ENCODE measurements around the gene SPN.
"Not testable (repeated sequence)": the region's sequence is repeated elsewhere in the genome, so short reads cannot be mapped to it uniquely, and the experiment has no call there.

SPN gene

GRCh38 chr16:29635902-29636301 is 27.1 kb upstream of the SPN start:
- not testable (repeated sequence) for ATAC-seq (replicated peaks); H3K4me1 Mint-ChIP-seq (ENCODE audit: low read depth in 2 of 2); DNase-seq; H3K4me3 Mint-ChIP-seq; H3K27ac Mint-ChIP-seq; H3K9me3 Mint-ChIP-seq; H3K36me3 Mint-ChIP-seq (ENCODE audit: insufficient read depth); H3K27me3 Mint-ChIP-seq

- H3K4me3 Mint-ChIP-seq; ATAC-seq (replicated peaks); H3K9me3 Mint-ChIP-seq; H3K36me3 Mint-ChIP-seq (ENCODE audit: insufficient read depth); H3K27ac Mint-ChIP-seq; DNase-seq; H3K27me3 Mint-ChIP-seq: not testable (repeated sequence)
- H3K4me1 Mint-ChIP-seq (ENCODE audit: low read depth in 2 of 2), result peaks cover 12 to 13% of the 10 kb centered on the region in 2 donors
Observed at GRCh38 chr16:29636368-29636767, 26.7 kb upstream of the SPN start.

GRCh38 chr16:29638751-29639150 is 24.3 kb upstream of the SPN start:
- peaks cover 18 to 19% of the 10 kb centered on the region in 2 donors for H3K4me1 Mint-ChIP-seq (ENCODE audit: low read depth in 2 of 2)
- not testable (repeated sequence) for DNase-seq; H3K27ac Mint-ChIP-seq; H3K36me3 Mint-ChIP-seq (ENCODE audit: insufficient read depth); H3K9me3 Mint-ChIP-seq; ATAC-seq (replicated peaks); H3K4me3 Mint-ChIP-seq; H3K27me3 Mint-ChIP-seq

- H3K4me3 Mint-ChIP-seq, result peak overlapping the region; percentile 80 to 82
- peaks cover 25 to 26% of the 10 kb centered on the region in 2 donors for H3K4me1 Mint-ChIP-seq (ENCODE audit: low read depth in 2 of 2)
- peak overlapping the region; percentile 91 to 92 for H3K27ac Mint-ChIP-seq
- peaks cover 6% of the 10 kb centered on the region for H3K36me3 Mint-ChIP-seq (ENCODE audit: insufficient read depth)
- DNase-seq, result no peak
- ATAC-seq (replicated peaks), result peak; percentile 33
- no peaks in the 10 kb centered on the region for H3K27me3 Mint-ChIP-seq
- H3K9me3 Mint-ChIP-seq, result no peaks in the 10 kb centered on the region
Observed at GRCh38 chr16:29641561-29641960, 21.5 kb upstream of the SPN start.

- peaks cover 8% of the 10 kb centered on the region for H3K36me3 Mint-ChIP-seq (ENCODE audit: insufficient read depth)
- no peak for DNase-seq
Observed at GRCh38 chr16:29643596-29643995, 19.5 kb upstream of the SPN start.

GRCh38 chr16:29644338-29644857 is 18.6 kb upstream of the SPN start:
- ATAC-seq (replicated peaks) (no peak), DNase-seq (no peak)
- Mint-ChIP-seq H3K27me3 (no peaks in the 10 kb centered on the region), H3K36me3 (ENCODE audit: insufficient read depth) (peaks cover 8% of the 10 kb centered on the region), H3K4me3 (no peak overlapping the region), H3K4me1 (ENCODE audit: low read depth in 2 of 2) (peaks cover 25 to 26% of the 10 kb centered on the region in 2 donors), H3K27ac (no peak overlapping the region), H3K9me3 (no peaks in the 10 kb centered on the region)

More at GRCh38 chr16:29643596-29643995, 19.5 kb upstream of the SPN start:
- no peak for ATAC-seq (replicated peaks)
- no peak overlapping the region for H3K4me3 Mint-ChIP-seq
- no peaks in the 10 kb centered on the region for H3K9me3 Mint-ChIP-seq
- no peaks in the 10 kb centered on the region for H3K27me3 Mint-ChIP-seq
- H3K27ac Mint-ChIP-seq, result peak overlapping the region in 1 of 2 donors; percentile 65
- peaks cover 25 to 26% of the 10 kb centered on the region in 2 donors for H3K4me1 Mint-ChIP-seq (ENCODE audit: low read depth in 2 of 2)

GRCh38 chr16:29644973-29645693 is 17.9 kb upstream of the SPN start:
- DNase-seq, result no peak
- H3K36me3 Mint-ChIP-seq (ENCODE audit: insufficient read depth), result peaks cover 8% of the 10 kb centered on the region
- no peak for ATAC-seq (replicated peaks)
- no peaks in the 10 kb centered on the region for H3K27me3 Mint-ChIP-seq
- H3K27ac Mint-ChIP-seq, result peak overlapping the region; percentile 62 to 82
- H3K4me3 Mint-ChIP-seq, result no peak overlapping the region
- no peaks in the 10 kb centered on the region for H3K9me3 Mint-ChIP-seq
- H3K4me1 Mint-ChIP-seq (ENCODE audit: low read depth in 2 of 2), result peaks cover 25 to 31% of the 10 kb centered on the region in 2 donors

- DNase-seq, result no peak
Observed at GRCh38 chr16:29645694-29646187, 17.3 kb upstream of the SPN start.

GRCh38 chr16:29646947-29647346 is 16.1 kb upstream of the SPN start:
- ATAC-seq (replicated peaks) (no peak), DNase-seq (no peak)
- no peak overlapping the region for H3K4me3 Mint-ChIP-seq
- no peak overlapping the region for H3K27ac Mint-ChIP-seq
- H3K4me1 Mint-ChIP-seq (ENCODE audit: low read depth in 2 of 2), result peaks cover 8 to 14% of the 10 kb centered on the region in 2 donors
- no peaks in the 10 kb centered on the region for H3K27me3 Mint-ChIP-seq
- H3K9me3 Mint-ChIP-seq, result no peaks in the 10 kb centered on the region
- peaks cover 2% of the 10 kb centered on the region for H3K36me3 Mint-ChIP-seq (ENCODE audit: insufficient read depth)

More at GRCh38 chr16:29645694-29646187, 17.3 kb upstream of the SPN start:
- no peak for ATAC-seq (replicated peaks)
- H3K4me3 Mint-ChIP-seq, result no peak overlapping the region
- H3K27me3 Mint-ChIP-seq, result no peaks in the 10 kb centered on the region
- H3K9me3 Mint-ChIP-seq, result no peaks in the 10 kb centered on the region
- H3K36me3 Mint-ChIP-seq (ENCODE audit: insufficient read depth), result peaks cover 8% of the 10 kb centered on the region
- H3K27ac Mint-ChIP-seq, result peak overlapping the region; percentile 62 to 82
- H3K4me1 Mint-ChIP-seq (ENCODE audit: low read depth in 2 of 2), result peaks cover 20 to 25% of the 10 kb centered on the region in 2 donors

GRCh38 chr16:29649588-29650494 is 13.2 kb upstream of the SPN start:
- Mint-ChIP-seq H3K27ac (no peak overlapping the region), H3K4me3 (no peak overlapping the region)
- ATAC-seq (replicated peaks), result no peak

GRCh38 chr16:29650771-29651170 is 12.3 kb upstream of the SPN start:
- no peak overlapping the region for H3K27ac Mint-ChIP-seq
- H3K36me3 Mint-ChIP-seq (ENCODE audit: insufficient read depth), result peaks cover 5% of the 10 kb centered on the region
- H3K4me1 Mint-ChIP-seq (ENCODE audit: low read depth in 2 of 2), result peaks cover 5 to 6% of the 10 kb centered on the region in 2 donors
- no peaks in the 10 kb centered on the region for H3K27me3 Mint-ChIP-seq
- ATAC-seq (replicated peaks) (no peak), DNase-seq (no peak)
- H3K4me3 Mint-ChIP-seq, result no peak overlapping the region
- H3K9me3 Mint-ChIP-seq, result no peaks in the 10 kb centered on the region

More at GRCh38 chr16:29649588-29650494, 13.2 kb upstream of the SPN start:
- H3K27me3 Mint-ChIP-seq, result no peaks in the 10 kb centered on the region
- H3K36me3 Mint-ChIP-seq (ENCODE audit: insufficient read depth), result peaks cover 2% of the 10 kb centered on the region
- no peaks in the 10 kb centered on the region for H3K9me3 Mint-ChIP-seq
- peaks cover 9% of the 10 kb centered on the region in 2 donors for H3K4me1 Mint-ChIP-seq (ENCODE audit: low read depth in 2 of 2)
- DNase-seq, result no peak

- Mint-ChIP-seq H3K36me3 (ENCODE audit: insufficient read depth) (peaks cover 5% of the 10 kb centered on the region), H3K9me3 (no peaks in the 10 kb centered on the region), H3K27ac (no peak overlapping the region), H3K4me3 (no peak overlapping the region), H3K4me1 (ENCODE audit: low read depth in 2 of 2) (peaks cover 6 to 8% of the 10 kb centered on the region in 2 donors), H3K27me3 (no peaks in the 10 kb centered on the region)
- no peak for DNase-seq
- ATAC-seq (replicated peaks), result no peak
Observed at GRCh38 chr16:29651774-29652349, 11.2 kb upstream of the SPN start.

- H3K4me3 Mint-ChIP-seq, result no peak overlapping the region
- no peak for ATAC-seq (replicated peaks)
- H3K36me3 Mint-ChIP-seq (ENCODE audit: insufficient read depth), result peaks cover 2% of the 10 kb centered on the region
- H3K27ac Mint-ChIP-seq, result no peak overlapping the region
- peaks cover 6 to 8% of the 10 kb centered on the region in 2 donors for H3K4me1 Mint-ChIP-seq (ENCODE audit: low read depth in 2 of 2)
- no peaks in the 10 kb centered on the region for H3K9me3 Mint-ChIP-seq
- DNase-seq, result no peak
- H3K27me3 Mint-ChIP-seq, result no peaks in the 10 kb centered on the region
Observed at GRCh38 chr16:29653471-29653870, 9.6 kb upstream of the SPN start.
